Spleen (tissue), 11 donors: ENCODE data around the gene NCK2. TPM values are rescaled to one million over a fixed set of nuclear protein-coding genes. Genes with fewer than 3 reads are reported as not detected.

ENCODE experiments used
- DNase-seq: peaks from one replicate; pipeline ENCODE4 v3.0.0-alpha.2; 2020
- H3K27ac ChIP-seq, 8 donors: fragments of 200-600 bp; sonication (generic) in 7 of 8; 1 replicate in 4 of 8; 2 replicates in 4 of 8; pipeline versions ENCODE4 v1.5.0 to v1.8.0; 2016 to 2021; ENCODE audit warnings: inconsistent platforms in 4 of 8, mild to moderate bottlenecking in 4 of 8, moderate library complexity in 1 of 8
- H3K27me3 ChIP-seq, 7 donors: fragments of 200-600 bp; sonication (generic) in 6 of 7; replicated peaks in 1 of 7; 1 replicate in 4 of 7; 2 replicates in 3 of 7; pipeline versions ENCODE4 v1.5.0 to v1.8.0; 2016 to 2021; ENCODE audit warnings: inconsistent platforms in 3 of 7, mild to moderate bottlenecking in 1 of 7
- H3K36me3 ChIP-seq, 6 donors: fragments of 200-600 bp; sonication (generic) in 5 of 6; 1 replicate in 4 of 6; 2 replicates in 2 of 6; pipeline versions ENCODE4 v1.5.0 to v1.8.0; 2016 to 2021; ENCODE audit warnings: inconsistent platforms in 2 of 6
- H3K4me1 ChIP-seq, 6 donors: fragments of 200-600 bp; sonication (generic) in 5 of 6; 1 replicate in 3 of 6; 2 replicates in 3 of 6; pipeline versions ENCODE4 v1.5.0 to v1.8.0; 2016 to 2021; ENCODE audit warnings: inconsistent platforms in 3 of 6
- H3K4me3 ChIP-seq, 8 donors: fragments of 200-600 bp; sonication (generic) in 7 of 8; 1 replicate in 4 of 8; 2 replicates in 4 of 8; pipeline versions ENCODE4 v1.5.0 to v1.8.0; 2016 to 2021; ENCODE audit warnings: inconsistent platforms in 4 of 8, mild to moderate bottlenecking in 4 of 8, moderate library complexity in 2 of 8
- H3K9me3 ChIP-seq, 8 donors: fragments of 200-600 bp; sonication (generic) in 7 of 8; 1 replicate in 4 of 8; 2 replicates in 4 of 8; pipeline versions ENCODE4 v1.5.0 to v1.8.0; 2016 to 2021; ENCODE audit warnings: inconsistent platforms in 4 of 8
- POLR2A ChIP-seq, 3 donors: fragments of 450-650 bp; IDR thresholded peaks; one replicate each; pipeline ENCODE4 v1.5.1; 2017; ENCODE audit warnings: antibody characterized with exemption in 3 of 3, mild to moderate bottlenecking in 1 of 3
- POLR2AphosphoS5 ChIP-seq, 3 donors: sonication (generic); formaldehyde crosslinking; IDR thresholded peaks; one replicate each; pipeline ENCODE4 v1.5.1; 2017; ENCODE audit warnings: antibody characterized with exemption in 3 of 3
- WGBS, 5 donors: extraction: QIAGEN DNeasy Blood & Tissue Kit in 3 of 5; methylation state at CpG; one replicate each; pipeline versions ENCODE4 v1.1.5 to v1.1.7; 2013 to 2018; 5-methylcytosine and 5-hydroxymethylcytosine counted together
- intact Hi-C: fragments of 100-400 bp; cut with DNase I; formaldehyde crosslinking; loops from one replicate; pipeline ENCODE4 v1.15.0; 2023; ENCODE audit warnings: low total_unique reads
- polyA plus RNA-seq, 3 donors: library from polyadenylated mRNA; stranded (reverse); fragments of 200-250 nt; gene quantifications; one replicate each; pipeline ENCODE4 v1.2.1, GENCODE V29; 2013
- total RNA-seq, 7 donors: library from RNA; depleted of rRNA in 3 of 7; stranded (reverse); fragments of >200 nt in 3 of 7; fragmentation: NEBNext Ultra II Directional in 4 of 7; extraction: Animal tissue kit (Norgen Biotek cat#: 25700) in 4 of 7; gene quantifications; one replicate each; pipeline versions ENCODE4 v1.1.0 to v1.2.1, GENCODE V29; 2016 to 2021
- TF ChIP-seq, protein P1 (sequence below), 11 experiments: fragments of 200-600 bp in 7 of 11; fragments of 450-650 bp in 4 of 11; sonication (generic) in 4 of 11; IDR thresholded peaks in 8 of 11; conservative IDR thresholded peaks in 3 of 11; 1 replicate in 7 of 11; 2 replicates in 4 of 11; pipeline versions ENCODE4 v1.4.0 to v1.8.0; 2016 to 2021; ENCODE audit warnings: antibody characterized with exemption in 11 of 11, inconsistent platforms in 4 of 11, mild to moderate bottlenecking in 1 of 11
- donor health status: healthy with polysubstance abuse.
- donor health status: DM: no; HTN: no; CAD: no; lungs with moderate emphysema.
- donor health status: DM: no; HTN: no; CAD: no.
- donor health status: Bipolar disorder and iron deficiency.
- donor health status: healthy.
- donor health status: DM: no; HTN: no; CAD: no.
- donor health status: DM: yes; HTN: yes; CAD: no.

NCK2 gene
- total and polyA plus RNA-seq, 10 donors, result 21.5 to 106 (median 62.6) TPM

DNA sequence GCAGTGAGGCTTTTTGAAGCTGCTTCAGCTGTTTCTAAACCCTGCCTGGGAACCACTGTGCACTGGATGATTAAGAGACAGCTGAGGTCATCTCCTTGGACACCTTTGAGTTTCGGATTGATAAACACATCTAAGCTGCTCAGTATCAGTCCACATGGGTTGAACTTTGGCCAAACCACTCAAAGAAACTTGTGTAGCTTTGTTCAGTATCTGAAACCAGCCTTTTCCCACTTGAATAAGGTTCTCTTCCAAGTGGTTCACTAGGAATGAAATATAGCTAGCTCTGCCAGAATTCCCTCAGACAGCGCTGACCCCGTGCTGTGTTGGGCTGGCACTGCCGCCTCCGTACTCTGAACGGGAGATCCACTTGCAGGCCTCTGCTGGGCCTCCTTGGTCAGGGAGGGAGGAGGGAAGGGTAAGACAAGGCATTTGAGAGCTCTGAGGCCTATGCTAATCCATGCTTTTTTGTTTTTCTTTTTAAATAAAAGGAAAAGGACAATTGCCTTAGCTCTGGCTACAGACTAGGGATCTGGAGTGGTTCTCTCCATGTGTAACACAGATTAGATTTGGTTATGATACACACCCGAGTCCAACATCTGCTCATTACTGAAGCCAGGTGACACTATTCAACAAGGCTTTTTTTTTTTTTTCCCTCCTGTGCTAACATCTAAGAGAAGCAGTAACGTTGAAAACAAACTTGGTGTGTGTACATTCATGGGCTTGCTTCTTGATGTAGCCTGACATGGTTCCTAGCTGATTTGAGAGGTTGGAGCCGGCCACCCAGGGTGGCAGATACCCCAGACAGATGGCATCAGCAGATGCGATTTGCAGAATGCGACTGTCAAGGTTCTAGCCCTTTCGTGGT lies 67.7 kb downstream of the NCK2 start:
- intact Hi-C loops, result no loop called here
- DNase-seq, result no peak
- Histone ChIP-seq H3K36me3 (peaks cover 0 to 13% (median 9%) of the 10 kb centered on the region in 6 donors), H3K27me3 (no peaks in the 10 kb centered on the region), H3K4me1 (peaks cover 9 to 98% (median 66%) of the 10 kb centered on the region in 6 donors), H3K27ac (peak overlapping the region in 4 of 8 donors; percentile 25 to 44 (median 32)), H3K9me3 (no peaks in the 10 kb centered on the region), H3K4me3 (no peak overlapping the region)
- TF ChIP-seq POLR2AphosphoS5 (IDR thresholded peaks at IDR 0.05), result peak in 2 of 3 donors; percentile 22 to 24
- TF ChIP-seq, protein P1, sequence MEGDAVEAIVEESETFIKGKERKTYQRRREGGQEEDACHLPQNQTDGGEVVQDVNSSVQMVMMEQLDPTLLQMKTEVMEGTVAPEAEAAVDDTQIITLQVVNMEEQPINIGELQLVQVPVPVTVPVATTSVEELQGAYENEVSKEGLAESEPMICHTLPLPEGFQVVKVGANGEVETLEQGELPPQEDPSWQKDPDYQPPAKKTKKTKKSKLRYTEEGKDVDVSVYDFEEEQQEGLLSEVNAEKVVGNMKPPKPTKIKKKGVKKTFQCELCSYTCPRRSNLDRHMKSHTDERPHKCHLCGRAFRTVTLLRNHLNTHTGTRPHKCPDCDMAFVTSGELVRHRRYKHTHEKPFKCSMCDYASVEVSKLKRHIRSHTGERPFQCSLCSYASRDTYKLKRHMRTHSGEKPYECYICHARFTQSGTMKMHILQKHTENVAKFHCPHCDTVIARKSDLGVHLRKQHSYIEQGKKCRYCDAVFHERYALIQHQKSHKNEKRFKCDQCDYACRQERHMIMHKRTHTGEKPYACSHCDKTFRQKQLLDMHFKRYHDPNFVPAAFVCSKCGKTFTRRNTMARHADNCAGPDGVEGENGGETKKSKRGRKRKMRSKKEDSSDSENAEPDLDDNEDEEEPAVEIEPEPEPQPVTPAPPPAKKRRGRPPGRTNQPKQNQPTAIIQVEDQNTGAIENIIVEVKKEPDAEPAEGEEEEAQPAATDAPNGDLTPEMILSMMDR (IDR thresholded peaks at IDR 0.05 in 8 of 11, conservative IDR thresholded peaks at IDR 0.05 in 3 of 11), result no peak
- WGBS, 5 donors, result 80 to 86% (median 83%) methylated on average over 12 of the region's 12 CpGs

DNA sequence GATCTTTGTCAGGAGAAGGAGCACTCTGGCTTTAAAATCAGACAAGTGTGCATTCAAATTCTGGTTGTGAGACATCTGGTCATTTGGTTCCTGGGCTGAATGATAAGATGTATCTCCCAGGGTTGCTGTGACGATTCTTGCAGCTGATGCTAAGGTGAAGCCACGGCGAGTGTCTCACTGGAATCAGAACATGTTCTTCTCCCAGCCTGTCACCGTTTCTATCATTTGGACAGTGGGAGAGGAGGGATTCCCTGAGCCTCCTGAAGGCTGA lies 68.3 kb downstream of the NCK2 start:
- intact Hi-C loops, result no loop called here
- peaks cover 0 to 18% (median 9%) of the 10 kb centered on the region in 6 donors for H3K36me3 ChIP-seq
- no peaks in the 10 kb centered on the region for H3K27me3 ChIP-seq
- DNase-seq, result no peak
- H3K9me3 ChIP-seq, result no peaks in the 10 kb centered on the region
- H3K4me1 ChIP-seq, result peaks cover 9 to 94% (median 63%) of the 10 kb centered on the region in 6 donors
- WGBS, 5 donors, result 79 to 92% (median 86%) methylated on average over 4 of the region's 4 CpGs
- peak overlapping the region in 3 of 8 donors; percentile 25 to 44 (median 26) for H3K27ac ChIP-seq
- no peak overlapping the region for H3K4me3 ChIP-seq
- TF ChIP-seq, protein P1 (IDR thresholded peaks at IDR 0.05 in 8 of 11, conservative IDR thresholded peaks at IDR 0.05 in 3 of 11), result no peak
- TF ChIP-seq POLR2A (IDR thresholded peaks at IDR 0.05) (no peak), POLR2AphosphoS5 (IDR thresholded peaks at IDR 0.05) (no peak)

DNA sequence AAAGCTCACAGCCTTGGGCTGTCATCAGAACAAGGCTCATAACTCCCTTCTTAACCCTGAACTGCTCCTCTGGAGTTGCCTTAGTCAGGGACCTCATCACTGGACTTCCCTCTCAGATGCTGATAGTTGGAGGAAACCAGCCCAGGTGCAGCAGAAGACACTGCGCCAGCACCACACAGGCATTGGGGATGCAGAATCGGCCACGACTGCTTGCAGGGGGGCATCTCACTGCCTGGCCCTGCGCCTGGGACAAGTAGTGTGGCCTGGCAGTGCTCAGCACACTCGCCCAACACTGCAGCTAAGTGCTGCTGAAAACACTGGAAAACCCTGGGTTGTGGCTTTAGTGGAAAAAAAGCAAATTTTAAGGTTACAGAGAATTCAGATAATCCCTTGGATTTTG lies 68.7 kb downstream of the NCK2 start:
- 70 to 100% (median 85%) methylated on average over 1 to 5 of the region's 5 CpGs for WGBS, 5 donors
- Histone ChIP-seq H3K36me3 (peaks cover 0 to 21% (median 9%) of the 10 kb centered on the region in 6 donors), H3K9me3 (no peaks in the 10 kb centered on the region), H3K4me1 (peaks cover 9 to 91% (median 59%) of the 10 kb centered on the region in 6 donors), H3K4me3 (no peak overlapping the region), H3K27ac (peak overlapping the region in 2 of 8 donors; percentile 25 to 26), H3K27me3 (no peaks in the 10 kb centered on the region)
- TF ChIP-seq POLR2A (IDR thresholded peaks at IDR 0.05) (no peak), POLR2AphosphoS5 (IDR thresholded peaks at IDR 0.05) (peak in 2 of 3 donors; percentile 23 to 57)
- TF ChIP-seq, protein P1 (IDR thresholded peaks at IDR 0.05 in 8 of 11, conservative IDR thresholded peaks at IDR 0.05 in 3 of 11), result no peak
- no peak for DNase-seq
- intact Hi-C loops, result no loop called here

DNA sequence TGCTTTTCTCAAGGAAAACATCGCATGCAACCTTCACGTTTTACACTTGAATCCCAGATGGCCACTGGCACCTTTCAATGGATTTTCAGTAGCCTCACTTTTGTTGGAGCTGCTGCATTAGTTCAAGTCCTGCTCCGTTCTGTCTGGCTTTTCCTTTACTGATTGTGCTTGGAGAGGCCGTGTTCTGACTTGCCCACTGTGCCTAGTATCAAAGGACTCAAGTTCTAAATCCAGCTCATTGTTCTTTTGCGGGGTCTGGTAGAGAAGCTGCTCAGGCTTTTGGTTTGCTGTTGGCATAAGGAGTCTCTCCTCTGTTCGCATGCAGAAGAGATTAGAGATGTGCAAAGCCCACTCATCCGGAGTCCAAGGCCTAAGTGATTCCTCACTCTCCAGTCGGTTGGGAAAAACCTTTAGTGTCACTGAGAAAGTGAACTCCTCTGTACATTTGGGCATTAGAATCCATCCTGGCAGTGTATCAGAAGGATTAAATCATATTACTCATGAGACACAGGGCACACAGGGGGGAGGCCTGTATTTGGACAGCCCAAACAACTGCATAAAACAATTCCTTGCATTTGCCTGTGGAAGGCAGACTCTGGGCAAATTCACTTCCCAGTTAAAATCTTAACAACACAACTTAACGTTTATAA lies 69.7 kb downstream of the NCK2 start:
- TF ChIP-seq, protein P1 (IDR thresholded peaks at IDR 0.05 in 8 of 11, conservative IDR thresholded peaks at IDR 0.05 in 3 of 11), result no peak
- TF ChIP-seq POLR2AphosphoS5 (IDR thresholded peaks at IDR 0.05), result no peak
- no peak for TF ChIP-seq POLR2A (IDR thresholded peaks at IDR 0.05)
- H3K27me3 ChIP-seq, result no peaks in the 10 kb centered on the region
- H3K4me3 ChIP-seq, result no peak overlapping the region
- peak overlapping the region in 2 of 8 donors; percentile 5 to 26 for H3K27ac ChIP-seq
- H3K9me3 ChIP-seq, result no peaks in the 10 kb centered on the region
- intact Hi-C loops, result no loop called here
- peaks cover 0 to 31% (median 9%) of the 10 kb centered on the region in 6 donors for H3K36me3 ChIP-seq
- 81 to 93% (median 89%) methylated on average over 9 of the region's 9 CpGs for WGBS, 5 donors
- DNase-seq, result no peak
- peaks cover 9 to 91% (median 50%) of the 10 kb centered on the region in 6 donors for H3K4me1 ChIP-seq
